SK-N-MC (cell line): ENCODE measurements around the gene KCNN3.

ENCODE experiments used
- EZH2 ChIP-seq: fragments of 200-600 bp; sonication (generic); IDR thresholded peaks from one replicate; pipeline ENCODE4 v1.6.1; 2017; ENCODE audit warnings: antibody characterized with exemption
- FOXP2 ChIP-seq: optimal IDR thresholded peaks from 2 replicates; pipeline ENCODE3; 2011; ENCODE audit warnings: mild to moderate bottlenecking, moderate library complexity; ENCODE audit not compliant: insufficient read depth; ENCODE audit errors: extremely low read length, control extremely low read depth
- POLR2AphosphoS5 ChIP-seq: IDR thresholded peaks from 2 replicates; pipeline ENCODE4 v1.6.1; 2012; ENCODE audit warnings: mild to moderate bottlenecking, low read depth, low read length, borderline replicate concordance

GRCh38 chr1:154756793-154757548, 113.1 kb downstream of the KCNN3 start:
- TF ChIP-seq POLR2AphosphoS5 (no peak), EZH2 (no peak), FOXP2 (no peak)
